ENCODE measurements around the gene CDK13.

DNA sequence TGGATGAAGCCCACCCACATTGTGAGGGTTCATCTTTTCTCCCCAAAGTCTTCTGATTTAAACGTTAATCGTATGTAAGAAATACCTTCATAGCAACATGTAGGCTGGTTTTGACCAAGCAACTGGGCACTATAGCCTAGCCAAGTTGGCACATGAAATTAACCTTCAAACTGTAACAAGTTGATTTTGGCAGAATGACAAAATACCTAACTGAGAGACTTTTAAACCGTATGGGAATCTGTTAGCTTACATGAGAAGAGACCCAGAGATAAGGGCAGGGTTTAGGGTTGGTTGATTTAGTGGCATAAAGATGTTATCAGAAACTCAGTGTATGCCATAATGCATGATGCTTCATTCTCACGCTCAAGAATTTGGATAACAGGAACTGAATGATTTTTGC lies 69.5 kb downstream of the CDK13 start:
- TF ChIP-seq SNAI2 (CRISPR knock-in tag; IDR thresholded peaks at IDR 0.05) (no peak), OSR1 (CRISPR knock-in tag; IDR thresholded peaks at IDR 0.05) (no peak), TOX (CRISPR knock-in tag; IDR thresholded peaks at IDR 0.05; ENCODE audit: borderline replicate concordance) (no peak), TCF4 (CRISPR knock-in tag; IDR thresholded peaks at IDR 0.05; ENCODE audit: borderline replicate concordance) (no peak), PPARA (CRISPR knock-in tag; IDR thresholded peaks at IDR 0.05; ENCODE audit: borderline replicate concordance) (no peak), ISL1 (CRISPR knock-in tag; IDR thresholded peaks at IDR 0.05) (no peak), ZFP30 (CRISPR knock-in tag; IDR thresholded peaks at IDR 0.05) (no peak), ZNF8 (CRISPR knock-in tag; IDR thresholded peaks at IDR 0.05) (no peak), ZC3H10 (CRISPR knock-in tag; IDR thresholded peaks at IDR 0.05) (no peak), ESRRG (CRISPR knock-in tag; IDR thresholded peaks at IDR 0.05) (no peak), ZFP3 (CRISPR knock-in tag; IDR thresholded peaks at IDR 0.05) (no peak)
- TF ChIP-seq, protein P1, sequence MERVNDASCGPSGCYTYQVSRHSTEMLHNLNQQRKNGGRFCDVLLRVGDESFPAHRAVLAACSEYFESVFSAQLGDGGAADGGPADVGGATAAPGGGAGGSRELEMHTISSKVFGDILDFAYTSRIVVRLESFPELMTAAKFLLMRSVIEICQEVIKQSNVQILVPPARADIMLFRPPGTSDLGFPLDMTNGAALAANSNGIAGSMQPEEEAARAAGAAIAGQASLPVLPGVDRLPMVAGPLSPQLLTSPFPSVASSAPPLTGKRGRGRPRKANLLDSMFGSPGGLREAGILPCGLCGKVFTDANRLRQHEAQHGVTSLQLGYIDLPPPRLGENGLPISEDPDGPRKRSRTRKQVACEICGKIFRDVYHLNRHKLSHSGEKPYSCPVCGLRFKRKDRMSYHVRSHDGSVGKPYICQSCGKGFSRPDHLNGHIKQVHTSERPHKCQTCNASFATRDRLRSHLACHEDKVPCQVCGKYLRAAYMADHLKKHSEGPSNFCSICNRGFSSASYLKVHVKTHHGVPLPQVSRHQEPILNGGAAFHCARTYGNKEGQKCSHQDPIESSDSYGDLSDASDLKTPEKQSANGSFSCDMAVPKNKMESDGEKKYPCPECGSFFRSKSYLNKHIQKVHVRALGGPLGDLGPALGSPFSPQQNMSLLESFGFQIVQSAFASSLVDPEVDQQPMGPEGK (CRISPR knock-in tag; IDR thresholded peaks at IDR 0.05; ENCODE audit: borderline replicate concordance) = no peak
- TF ChIP-seq, protein P2, sequence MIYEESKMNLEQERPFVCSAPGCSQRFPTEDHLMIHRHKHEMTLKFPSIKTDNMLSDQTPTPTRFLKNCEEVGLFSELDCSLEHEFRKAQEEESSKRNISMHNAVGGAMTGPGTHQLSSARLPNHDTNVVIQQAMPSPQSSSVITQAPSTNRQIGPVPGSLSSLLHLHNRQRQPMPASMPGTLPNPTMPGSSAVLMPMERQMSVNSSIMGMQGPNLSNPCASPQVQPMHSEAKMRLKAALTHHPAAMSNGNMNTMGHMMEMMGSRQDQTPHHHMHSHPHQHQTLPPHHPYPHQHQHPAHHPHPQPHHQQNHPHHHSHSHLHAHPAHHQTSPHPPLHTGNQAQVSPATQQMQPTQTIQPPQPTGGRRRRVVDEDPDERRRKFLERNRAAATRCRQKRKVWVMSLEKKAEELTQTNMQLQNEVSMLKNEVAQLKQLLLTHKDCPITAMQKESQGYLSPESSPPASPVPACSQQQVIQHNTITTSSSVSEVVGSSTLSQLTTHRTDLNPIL (CRISPR knock-in tag; IDR thresholded peaks at IDR 0.05; ENCODE audit: low read depth) = no peak
- TF ChIP-seq, protein P3, sequence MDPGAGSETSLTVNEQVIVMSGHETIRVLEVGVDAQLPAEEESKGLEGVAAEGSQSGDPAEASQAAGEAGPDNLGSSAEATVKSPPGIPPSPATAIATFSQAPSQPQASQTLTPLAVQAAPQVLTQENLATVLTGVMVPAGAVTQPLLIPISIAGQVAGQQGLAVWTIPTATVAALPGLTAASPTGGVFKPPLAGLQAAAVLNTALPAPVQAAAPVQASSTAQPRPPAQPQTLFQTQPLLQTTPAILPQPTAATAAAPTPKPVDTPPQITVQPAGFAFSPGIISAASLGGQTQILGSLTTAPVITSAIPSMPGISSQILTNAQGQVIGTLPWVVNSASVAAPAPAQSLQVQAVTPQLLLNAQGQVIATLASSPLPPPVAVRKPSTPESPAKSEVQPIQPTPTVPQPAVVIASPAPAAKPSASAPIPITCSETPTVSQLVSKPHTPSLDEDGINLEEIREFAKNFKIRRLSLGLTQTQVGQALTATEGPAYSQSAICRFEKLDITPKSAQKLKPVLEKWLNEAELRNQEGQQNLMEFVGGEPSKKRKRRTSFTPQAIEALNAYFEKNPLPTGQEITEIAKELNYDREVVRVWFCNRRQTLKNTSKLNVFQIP (CRISPR knock-in tag; IDR thresholded peaks at IDR 0.05; ENCODE audit: borderline replicate concordance, low read depth) = no peak
